ACHN (cell line): ENCODE results near the gene CMTM5.

Experiments used
- DNase-seq: peaks from one replicate; pipeline ENCODE4 v3.0.0-alpha.2; 2015
- in situ Hi-C: cut with HindIII; loops from 2 replicates; pipeline ENCODE4 v1.10.0; 2017; ENCODE audit warnings: low sequenced_read_pairs, low pct_ligation_motif_present, low pct_unique_long_range_greater_than_20kb

CMTM5 gene

DNA sequence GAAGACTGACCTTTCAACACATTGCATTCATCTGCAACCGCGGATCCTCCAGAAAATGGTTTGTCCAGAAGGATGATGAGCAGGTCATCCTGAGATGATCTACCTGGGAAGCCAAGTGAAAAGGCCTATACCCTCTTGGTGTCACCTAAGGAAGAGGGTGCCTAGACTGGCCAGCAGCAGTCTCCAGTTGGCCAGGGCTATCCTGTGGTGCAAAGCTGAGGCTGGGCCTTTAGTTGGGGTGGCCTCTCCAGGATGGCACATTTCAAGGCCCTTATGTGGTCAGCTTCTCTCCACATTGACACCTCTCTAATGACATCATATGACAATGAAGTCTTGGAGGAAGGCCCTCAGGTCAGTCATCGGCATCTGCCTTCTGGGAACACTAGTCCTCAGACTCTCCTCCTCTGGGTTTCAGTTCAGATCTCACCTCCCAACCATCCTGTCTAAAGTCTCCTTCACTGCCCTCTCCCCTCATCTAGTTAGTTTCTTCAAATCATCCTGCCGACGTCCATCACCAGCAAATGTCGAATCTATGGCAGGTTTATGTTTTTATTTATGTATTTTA, 20.9 kb upstream of the CMTM5 start:
- DNase-seq: no peak
- in situ Hi-C loops: no loop called here

DNA sequence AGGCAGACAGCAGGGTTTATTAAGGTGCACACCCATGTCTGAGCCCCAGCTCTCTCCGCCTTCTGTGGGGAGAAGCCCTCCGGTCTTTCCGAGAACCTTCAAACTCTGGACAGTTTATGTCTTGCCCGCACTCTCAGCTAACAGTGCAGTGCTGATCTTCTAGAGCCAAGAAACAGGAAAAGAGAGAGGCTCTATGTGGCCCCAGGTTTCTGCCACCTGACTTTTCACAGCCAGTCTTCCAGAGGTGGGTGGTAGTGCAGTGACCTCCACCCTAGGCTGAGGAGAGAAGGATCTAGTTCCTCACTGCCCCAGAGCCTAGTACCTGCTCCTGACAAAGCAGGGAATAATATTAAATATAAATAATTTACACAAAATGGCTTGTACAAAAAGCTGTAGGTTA, 20.2 kb upstream of the CMTM5 start:
- no peak for DNase-seq
- in situ Hi-C loops: no loop called here

GRCh38 chr14:23357261-23357660, 19.6 kb upstream of the CMTM5 start:
- no peak for DNase-seq
- in situ Hi-C loops: no loop called here

DNA sequence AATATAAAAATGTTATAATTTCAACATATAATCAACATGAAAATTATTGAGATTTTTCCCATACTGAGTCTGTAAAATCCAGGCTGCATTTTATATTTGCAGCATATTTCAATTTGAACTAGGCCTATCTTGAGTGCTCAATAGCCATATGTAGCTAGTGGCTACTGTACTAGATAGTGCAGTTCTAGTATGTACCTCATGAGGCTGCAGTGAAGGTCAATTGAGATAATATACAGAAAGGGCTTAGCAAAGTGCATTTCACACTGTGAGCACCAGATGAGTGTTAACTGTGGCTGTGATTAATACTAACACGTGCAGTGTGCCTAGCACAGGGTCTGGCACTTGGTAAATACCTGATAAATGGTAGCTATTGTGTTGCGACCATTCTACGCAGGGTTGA, 18.8 kb upstream of the CMTM5 start:
- no peak for DNase-seq
- in situ Hi-C loops: no loop called here

DNA sequence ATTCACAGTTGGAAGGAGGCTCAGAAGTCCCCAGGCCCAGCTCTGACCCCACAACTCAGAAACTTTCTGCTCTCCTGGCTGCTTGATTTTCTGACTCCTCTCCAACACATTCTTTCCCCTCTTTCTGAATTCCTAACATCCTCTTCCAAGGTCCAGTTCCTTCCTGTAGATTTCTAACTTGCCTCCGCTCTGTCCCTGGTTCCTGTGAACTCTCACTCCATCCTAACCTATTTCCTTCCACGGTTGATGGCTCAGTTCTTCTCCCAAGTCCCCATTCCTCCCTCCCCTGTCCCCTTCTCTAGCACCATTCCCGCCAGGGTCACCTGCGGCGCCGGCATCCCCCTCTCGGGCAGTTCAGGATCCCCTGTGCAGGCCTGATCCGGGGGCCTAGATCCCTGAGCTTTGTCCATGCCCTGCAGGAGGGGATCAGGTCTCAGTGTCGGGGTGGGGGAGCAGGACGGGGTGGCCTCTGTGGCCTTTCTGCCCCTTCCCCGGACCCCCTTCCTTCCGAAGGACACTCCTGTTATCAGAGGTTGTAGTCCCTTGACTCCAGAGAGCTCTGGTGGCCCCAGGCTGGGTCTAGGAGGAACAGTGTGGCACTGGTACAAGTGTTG, 18.2 kb upstream of the CMTM5 start:
- in situ Hi-C loops: no loop called here
- no peak for DNase-seq

- no peak for DNase-seq
- in situ Hi-C loops: no loop called here
Observed at GRCh38 chr14:23359167-23359626, 17.6 kb upstream of the CMTM5 start.

- DNase-seq: no peak
- in situ Hi-C loops: no loop called here
Observed at GRCh38 chr14:23359722-23360447, 17.0 kb upstream of the CMTM5 start.

GRCh38 chr14:23360496-23360895, 16.4 kb upstream of the CMTM5 start:
- in situ Hi-C loops: no loop called here
- no peak for DNase-seq

- in situ Hi-C loops: no loop called here
- DNase-seq: no peak
Observed at GRCh38 chr14:23361320-23361719, 15.5 kb upstream of the CMTM5 start.

DNA sequence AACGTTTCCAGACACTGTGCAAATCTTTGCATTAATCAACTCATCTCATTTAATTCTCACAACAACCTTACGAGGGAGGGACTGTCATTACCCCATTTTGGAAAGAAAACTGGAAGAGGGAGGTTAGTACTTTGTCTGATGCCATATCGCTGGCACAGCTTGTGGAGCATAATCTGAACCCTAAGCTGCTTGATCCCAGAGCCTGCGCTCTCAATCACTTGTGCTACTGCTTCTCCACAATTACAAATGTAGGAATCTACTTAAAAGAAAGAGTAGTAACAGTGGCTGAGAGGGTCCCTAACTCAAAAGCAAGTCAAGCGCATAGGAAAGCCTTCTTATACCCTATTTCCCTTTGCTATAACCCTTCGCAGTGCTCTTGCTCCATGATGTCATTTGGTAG, 15.1 kb upstream of the CMTM5 start:
- in situ Hi-C loops: no loop called here
- no peak for DNase-seq

DNA sequence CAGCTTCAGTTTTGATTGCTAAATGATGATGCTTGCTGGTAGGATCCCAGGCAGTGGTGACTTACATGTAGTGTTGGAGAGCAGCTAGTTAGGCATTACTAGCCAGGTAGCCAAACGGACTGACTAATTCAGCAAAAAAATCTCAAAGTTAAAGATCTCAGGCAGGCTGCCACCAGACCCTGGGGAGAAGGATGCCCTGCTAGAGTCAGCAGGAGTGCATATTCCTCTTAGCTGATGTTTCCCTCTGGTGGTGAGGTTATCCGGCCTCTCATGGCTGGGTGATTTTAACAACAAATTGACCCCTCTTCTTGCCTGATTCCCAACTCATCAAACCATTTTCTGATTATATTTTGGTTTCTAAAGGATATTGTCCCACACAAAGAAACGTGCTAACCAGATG, 14.6 kb upstream of the CMTM5 start:
- in situ Hi-C loops: no loop called here
- peak; percentile 14 for DNase-seq

- no peak for DNase-seq
- in situ Hi-C loops: no loop called here
Observed at GRCh38 chr14:23364164-23365035, 12.4 kb upstream of the CMTM5 start.

DNA sequence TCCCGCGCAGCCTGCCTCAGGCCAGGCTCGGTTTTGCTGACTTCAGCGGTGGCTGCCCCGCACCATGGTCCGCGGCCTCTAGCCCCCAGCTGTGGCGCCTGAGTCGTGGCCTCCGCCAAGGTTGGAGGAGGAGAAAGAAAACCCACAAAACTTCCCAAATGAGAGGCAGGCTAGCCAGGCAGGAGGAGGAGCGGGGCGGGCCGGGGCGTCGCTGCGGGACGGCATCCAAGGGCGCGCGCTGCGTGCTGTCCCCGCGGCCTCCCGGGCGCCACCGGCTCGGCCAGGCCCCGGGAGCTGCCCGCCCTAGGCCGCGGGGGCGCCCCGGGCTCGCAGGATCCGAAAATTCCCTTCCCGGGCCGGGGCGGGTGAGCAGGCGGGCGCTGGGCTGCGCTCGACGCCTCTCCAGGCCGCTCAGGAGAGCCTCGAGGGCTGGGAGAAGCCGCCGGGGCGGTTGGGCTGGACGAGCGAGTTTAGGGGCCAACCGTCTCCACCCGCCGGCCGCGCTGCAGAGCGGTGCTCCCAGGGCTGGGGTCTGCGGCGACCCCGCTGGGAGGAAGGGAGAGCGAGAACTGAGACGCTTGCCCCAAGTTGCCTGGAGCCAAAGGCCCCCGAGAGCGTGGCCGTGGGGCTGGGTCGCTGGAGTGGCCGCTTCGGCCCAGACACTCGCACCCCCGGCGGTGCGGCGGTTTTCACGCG, 11.7 kb upstream of the CMTM5 start, which contains the start of gene EFS:
Gene EFS, minus strand, starts transcription at position 137 of the 696 bp plus-strand sequence. CDS start 147 bp downstream, outside the sequence.
- DNase-seq: no peak
- in situ Hi-C loops: no loop called here

GRCh38 chr14:23365732-23366425, 11.0 kb upstream of the CMTM5 start:
- in situ Hi-C loops: no loop called here
- DNase-seq: no peak

- DNase-seq: no peak
- in situ Hi-C loops: no loop called here
Observed at GRCh38 chr14:23366426-23366921, 10.4 kb upstream of the CMTM5 start.

DNA sequence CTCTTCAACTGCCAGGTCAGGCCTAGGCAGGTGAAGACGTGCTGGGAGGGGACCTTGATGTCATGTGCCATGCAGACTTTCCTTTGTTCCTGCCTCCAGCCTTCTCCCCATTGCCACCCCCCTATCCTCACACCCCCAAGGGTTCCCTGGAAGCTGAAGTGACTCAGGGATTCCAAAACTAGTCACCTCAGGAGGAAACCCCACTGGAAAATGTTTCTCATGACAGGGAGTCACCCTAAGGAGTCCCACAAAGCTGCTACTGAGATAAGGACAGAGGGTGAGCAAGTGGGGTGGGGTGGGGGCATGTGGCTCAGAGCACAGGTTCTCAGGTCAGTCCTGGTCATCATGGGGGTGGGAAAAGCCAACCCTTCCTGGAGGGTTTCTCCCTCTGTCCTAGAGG, 6.6 kb upstream of the CMTM5 start:
- DNase-seq: no peak
- in situ Hi-C loops: no loop called here

DNA sequence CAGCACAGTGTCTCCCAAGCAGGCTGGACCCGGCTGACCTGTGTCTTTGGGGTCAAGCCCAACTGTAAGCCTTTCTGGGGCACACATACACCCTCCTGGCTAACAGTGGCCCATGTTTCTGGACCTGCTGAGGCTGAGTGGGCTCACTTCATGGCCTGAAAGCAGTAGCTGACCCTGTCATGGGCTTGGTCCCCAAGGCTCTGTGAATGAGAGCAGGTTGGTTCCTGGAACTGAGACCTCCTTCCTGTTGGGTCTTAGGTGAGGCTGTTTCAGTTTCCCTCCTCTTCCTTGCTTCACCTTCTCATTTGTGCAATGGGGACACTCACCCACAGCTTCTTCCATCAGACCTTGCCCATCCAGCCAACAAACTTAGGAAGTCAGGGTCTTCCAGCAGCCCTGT, 5.0 kb upstream of the CMTM5 start:
- in situ Hi-C loops: no loop called here
- DNase-seq: no peak

GRCh38 chr14:23372509-23372908, 4.3 kb upstream of the CMTM5 start, which contains the start of gene IL25:
Gene IL25, plus strand, starts transcription at chr14:23372809.
- DNase-seq: no peak
- in situ Hi-C loops: no loop called here
